Activated T-helper 17 cell treated with anti-CD3 and anti-CD28 coated beads, Interleukin-2, amount 50 U/mL, for 72 hours (primary cell): ENCODE results near the gene CREB3L2. TPM values are rescaled to one million over a fixed set of nuclear protein-coding genes. Genes with fewer than 3 reads are reported as not detected.
"Not testable (repeated sequence)": the region's sequence is repeated elsewhere in the genome, so short reads cannot be mapped to it uniquely, and the experiment has no call there.

Source experiments
- ATAC-seq: fragments of 150-1000 bp; cut with Tn5 transposase; replicated peaks from 2 replicates; pipeline ENCODE4 v1.10.0; 2021; ENCODE audit warnings: mild to moderate bottlenecking, moderate library complexity
- H3K27ac Mint-ChIP-seq: one replicate; pipeline ENCODE4 v1.8.0; 2022; ENCODE audit warnings: mixed read lengths
- H3K27me3 Mint-ChIP-seq: one replicate; pipeline ENCODE4 v1.8.0; 2022; ENCODE audit warnings: mixed read lengths
- H3K36me3 Mint-ChIP-seq: one replicate; pipeline ENCODE4 v1.8.0; 2022; ENCODE audit warnings: low read depth, mild to moderate bottlenecking, mixed read lengths
- H3K4me1 Mint-ChIP-seq: one replicate; pipeline ENCODE4 v1.8.0; 2022; ENCODE audit warnings: mixed read lengths
- H3K4me3 Mint-ChIP-seq: one replicate; pipeline ENCODE4 v1.8.0; 2022; ENCODE audit warnings: mild to moderate bottlenecking, mixed read lengths
- H3K9me3 Mint-ChIP-seq: one replicate; pipeline ENCODE4 v1.8.0; 2022; ENCODE audit warnings: mixed read lengths
- total RNA-seq, 2 donors: library from RNA; stranded (reverse); gene quantifications; one replicate each; pipeline ENCODE4 v1.2.3, GENCODE V29; 2022

CREB3L2 gene
- total RNA-seq, 2 donors from 2014 or later: 26.0 to 38.4 TPM

DNA sequence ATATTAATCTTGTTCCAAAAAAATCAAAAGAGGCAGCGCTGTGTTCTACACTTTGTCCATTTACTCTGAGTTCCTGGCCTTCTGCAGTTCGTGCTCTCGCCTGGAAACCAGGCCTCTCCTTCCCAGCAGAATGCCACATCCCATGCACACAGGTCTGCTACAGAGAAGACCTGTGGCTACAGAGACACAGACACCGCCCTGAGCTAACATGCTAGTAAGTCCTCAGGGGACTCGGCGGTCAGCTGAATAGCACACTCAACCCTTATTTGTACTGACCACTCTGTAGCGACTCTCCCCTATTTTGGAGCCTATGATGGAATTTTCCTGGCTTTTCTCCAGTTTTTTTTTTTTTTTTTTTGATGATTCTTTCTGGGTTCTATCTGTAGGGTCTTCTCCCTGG lies 12.8 kb downstream of the CREB3L2 start:
- no peaks in the 10 kb centered on the region for H3K27me3 Mint-ChIP-seq
- H3K4me3 Mint-ChIP-seq: no peak overlapping the region
- H3K9me3 Mint-ChIP-seq: no peaks in the 10 kb centered on the region
- H3K4me1 Mint-ChIP-seq: peaks cover 17% of the 10 kb centered on the region
- no peak overlapping the region for H3K27ac Mint-ChIP-seq
- H3K36me3 Mint-ChIP-seq: peaks cover 9% of the 10 kb centered on the region
- ATAC-seq: no peak

DNA sequence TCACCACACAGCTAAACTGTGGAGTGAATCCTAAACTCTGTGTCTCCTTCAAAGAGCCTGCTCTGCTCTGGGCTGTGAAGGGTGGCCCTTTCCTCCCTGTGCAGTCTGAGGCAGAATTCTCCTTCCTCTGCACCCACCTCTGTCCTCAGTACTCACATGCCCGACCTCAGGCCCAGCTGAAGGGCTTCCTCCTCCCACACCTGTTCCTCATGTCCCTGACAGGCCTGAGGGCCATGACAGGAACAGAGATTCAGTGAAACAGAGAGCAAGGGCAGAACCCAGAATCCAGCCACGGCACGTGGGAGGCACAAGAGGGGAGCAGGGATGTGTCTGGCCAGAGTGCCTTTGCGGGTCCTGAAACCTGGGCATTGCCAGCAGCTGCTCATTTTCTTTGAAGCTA lies 13.9 kb downstream of the CREB3L2 start:
- Mint-ChIP-seq H3K9me3 (no peaks in the 10 kb centered on the region), H3K4me1 (peaks cover 6% of the 10 kb centered on the region), H3K27me3 (no peaks in the 10 kb centered on the region), H3K4me3 (no peak overlapping the region), H3K36me3 (peaks cover 19% of the 10 kb centered on the region), H3K27ac (no peak overlapping the region)
- peak; percentile 55 for ATAC-seq

DNA sequence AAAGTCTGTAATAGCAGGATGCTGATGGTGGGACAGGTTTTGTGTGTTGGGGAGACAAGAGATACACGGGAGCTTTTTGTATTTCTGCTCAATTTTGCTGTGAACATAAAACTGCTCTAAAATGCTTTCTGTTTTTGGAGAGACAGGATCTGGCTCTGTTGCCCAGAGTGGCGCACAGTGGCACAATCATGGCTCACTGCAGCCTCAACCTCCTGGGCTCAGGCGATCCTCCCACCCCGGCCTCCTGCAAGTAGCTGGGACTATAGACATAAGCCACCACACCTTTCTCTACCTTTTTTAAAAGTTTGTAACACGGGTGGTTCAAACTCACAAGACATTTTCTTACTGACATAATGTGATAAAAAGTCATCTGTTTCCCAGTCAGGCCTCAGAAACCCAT lies 14.3 kb downstream of the CREB3L2 start:
- no peak overlapping the region for H3K27ac Mint-ChIP-seq
- peaks cover 23% of the 10 kb centered on the region for H3K36me3 Mint-ChIP-seq
- peaks cover 3% of the 10 kb centered on the region for H3K9me3 Mint-ChIP-seq
- no peak for ATAC-seq
- H3K27me3 Mint-ChIP-seq: no peaks in the 10 kb centered on the region
- H3K4me1 Mint-ChIP-seq: peaks cover 5% of the 10 kb centered on the region
- no peak overlapping the region for H3K4me3 Mint-ChIP-seq

DNA sequence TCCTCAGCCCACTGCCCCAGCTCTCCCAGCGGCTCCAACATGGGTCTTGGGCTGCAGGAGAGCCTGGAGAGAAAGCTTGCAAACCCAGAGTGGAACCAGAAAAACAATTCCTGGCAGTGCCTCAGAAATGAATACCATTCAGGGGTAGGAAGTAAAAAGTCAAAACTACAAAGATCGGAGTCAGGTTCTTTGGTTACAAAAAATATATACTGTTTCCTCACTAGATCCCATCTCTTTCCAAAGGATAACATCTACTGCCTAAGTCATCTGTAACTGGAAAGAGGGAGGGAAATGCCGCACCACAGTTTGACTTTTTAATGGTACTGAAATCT lies 14.9 kb downstream of the CREB3L2 start:
- ATAC-seq: no peak
- Mint-ChIP-seq H3K27ac (no peak overlapping the region), H3K4me3 (no peak overlapping the region), H3K9me3 (peaks cover 5% of the 10 kb centered on the region), H3K4me1 (peaks cover 5% of the 10 kb centered on the region), H3K27me3 (no peaks in the 10 kb centered on the region), H3K36me3 (peaks cover 26% of the 10 kb centered on the region)

DNA sequence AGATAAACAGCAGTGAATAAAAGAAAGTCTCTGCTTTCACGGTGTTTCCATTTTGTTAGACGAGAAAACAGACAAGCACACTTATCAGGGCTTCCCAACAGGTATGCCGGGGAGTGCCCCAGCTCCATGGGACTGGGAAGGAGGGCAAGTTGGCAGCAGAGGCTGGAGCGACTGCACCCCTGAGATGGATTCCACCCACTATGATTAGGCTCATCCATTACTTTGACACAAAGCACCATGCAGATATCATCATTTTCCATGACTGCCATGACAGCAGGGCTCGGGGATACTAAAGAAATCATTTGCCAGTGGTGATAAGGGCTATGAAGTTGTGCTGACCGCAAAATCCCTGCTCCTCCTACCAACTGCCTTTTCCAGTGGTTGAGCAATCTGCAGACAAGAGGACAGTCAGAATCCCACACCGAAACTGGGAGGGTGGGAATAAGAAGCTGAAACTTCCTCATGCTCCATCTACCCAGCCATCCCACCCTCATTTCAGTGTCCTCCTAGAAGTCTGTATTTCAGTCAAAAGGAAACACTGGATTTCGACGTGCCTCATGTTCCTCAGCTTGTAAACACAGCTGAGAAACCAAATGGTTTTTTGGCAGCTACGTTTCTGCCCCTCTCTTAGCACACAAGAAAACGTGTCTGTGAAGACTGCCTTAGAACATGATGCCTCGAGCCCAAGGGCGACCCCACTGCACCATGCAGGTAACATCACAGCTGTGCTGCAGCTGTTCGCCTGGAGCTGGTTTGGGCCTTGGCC lies 15.5 kb downstream of the CREB3L2 start:
- H3K4me3 Mint-ChIP-seq: no peak overlapping the region
- peaks cover 6% of the 10 kb centered on the region for H3K4me1 Mint-ChIP-seq
- H3K9me3 Mint-ChIP-seq: peaks cover 5% of the 10 kb centered on the region
- no peak overlapping the region for H3K27ac Mint-ChIP-seq
- peaks cover 26% of the 10 kb centered on the region for H3K36me3 Mint-ChIP-seq
- no peak for ATAC-seq
- H3K27me3 Mint-ChIP-seq: no peaks in the 10 kb centered on the region

DNA sequence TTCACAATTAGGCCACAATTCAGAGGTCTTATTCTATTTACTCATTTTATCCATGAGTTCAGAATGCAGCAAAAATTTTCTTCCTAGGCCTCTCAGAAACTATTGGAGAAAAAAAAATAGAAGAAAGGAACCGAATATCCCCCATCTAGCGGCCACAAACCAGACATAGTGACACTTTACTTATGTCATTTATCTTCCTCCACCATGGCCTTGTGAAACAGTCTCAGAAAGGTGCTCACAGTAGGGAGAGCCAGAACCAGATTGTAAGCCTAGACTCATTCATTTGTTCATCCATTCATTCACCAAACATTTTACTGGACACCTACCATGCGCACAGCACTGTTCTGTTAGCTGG lies 16.0 kb downstream of the CREB3L2 start:
- peaks cover 26% of the 10 kb centered on the region for H3K36me3 Mint-ChIP-seq
- no peak overlapping the region for H3K4me3 Mint-ChIP-seq
- no peaks in the 10 kb centered on the region for H3K27me3 Mint-ChIP-seq
- H3K9me3 Mint-ChIP-seq: peaks cover 5% of the 10 kb centered on the region
- no peak for ATAC-seq
- no peak overlapping the region for H3K27ac Mint-ChIP-seq
- peaks cover 12% of the 10 kb centered on the region for H3K4me1 Mint-ChIP-seq

DNA sequence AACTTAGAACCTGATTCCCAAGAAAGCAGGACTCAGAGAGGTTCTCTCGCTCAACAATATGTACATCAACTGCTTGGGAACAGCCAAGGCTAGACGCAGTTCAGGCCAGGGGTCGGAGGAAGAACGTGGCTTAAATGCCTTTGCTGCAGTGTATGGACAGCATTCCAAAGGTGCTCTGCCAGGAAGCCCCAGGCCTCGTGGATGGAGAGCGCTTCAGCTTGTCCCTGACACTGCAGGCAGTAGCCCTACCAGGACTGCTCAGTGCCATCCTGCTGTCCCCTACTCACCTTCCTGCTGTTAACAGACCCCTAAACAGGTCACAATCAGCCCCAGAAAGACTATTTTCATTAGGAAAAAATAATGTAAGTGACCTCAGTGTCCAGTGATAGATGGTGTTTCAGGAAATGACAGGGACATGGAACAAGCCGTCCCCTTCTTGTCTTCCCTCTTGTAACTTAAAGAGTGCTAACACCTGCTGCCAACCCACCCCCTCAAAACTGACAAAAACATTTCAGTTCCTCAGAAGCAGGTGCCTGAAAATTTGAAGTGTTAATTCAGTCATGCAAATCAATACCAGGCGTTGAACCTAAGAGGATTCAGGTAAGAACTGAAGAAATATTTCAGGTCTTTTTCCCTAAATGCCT lies 16.5 kb downstream of the CREB3L2 start:
- ATAC-seq: no peak

DNA sequence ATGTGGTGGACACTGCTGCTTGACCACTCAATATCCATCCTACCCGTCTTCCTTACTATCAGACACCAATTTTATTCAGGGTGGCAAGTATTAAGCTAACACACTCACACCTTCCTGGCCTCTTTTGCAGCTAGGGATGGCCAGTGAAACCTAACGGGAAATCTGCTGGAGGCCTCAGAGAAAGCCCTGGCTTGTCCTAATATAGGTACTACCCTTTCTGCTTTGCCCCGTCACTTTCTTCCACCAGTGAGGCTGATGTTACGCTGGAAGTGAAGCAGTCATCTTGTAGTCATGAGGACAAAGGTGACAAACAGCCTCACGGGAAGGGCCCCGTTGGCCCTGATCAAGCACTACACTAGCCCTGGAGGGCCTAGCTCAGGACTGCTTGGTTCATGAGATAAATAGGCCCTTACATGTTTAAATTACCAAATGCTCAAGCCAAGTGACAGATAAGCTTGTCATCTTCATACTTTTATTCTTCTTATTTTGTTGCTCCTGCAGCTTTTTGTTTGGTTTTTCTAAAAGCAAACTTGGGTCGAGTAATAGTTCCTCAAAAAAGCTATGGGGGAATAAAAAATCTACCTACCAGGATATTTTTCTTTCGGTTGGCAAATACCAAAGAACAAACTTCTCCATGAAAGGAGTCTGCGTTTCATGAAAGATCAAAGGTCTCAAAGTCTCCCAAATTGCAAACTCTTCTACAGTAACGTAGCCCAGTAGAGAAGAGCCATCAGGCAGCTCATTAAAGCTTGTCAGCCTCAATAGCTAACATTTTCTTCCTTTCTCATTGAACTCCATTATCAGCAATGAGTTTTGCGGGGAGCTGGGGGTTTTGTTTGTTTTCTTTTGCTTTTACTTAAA lies 17.5 kb downstream of the CREB3L2 start:
- Mint-ChIP-seq H3K4me1 (peaks cover 14% of the 10 kb centered on the region), H3K27me3 (no peaks in the 10 kb centered on the region), H3K27ac (no peak overlapping the region), H3K4me3 (no peak overlapping the region), H3K36me3 (peaks cover 26% of the 10 kb centered on the region), H3K9me3 (peaks cover 5% of the 10 kb centered on the region)
- no peak for ATAC-seq

More for the DNA sequence above, 16.5 kb downstream of the CREB3L2 start:
- H3K9me3 Mint-ChIP-seq: peaks cover 5% of the 10 kb centered on the region
- H3K27me3 Mint-ChIP-seq: no peaks in the 10 kb centered on the region
- no peak overlapping the region for H3K4me3 Mint-ChIP-seq
- peaks cover 26% of the 10 kb centered on the region for H3K36me3 Mint-ChIP-seq
- peaks cover 14% of the 10 kb centered on the region for H3K4me1 Mint-ChIP-seq
- no peak overlapping the region for H3K27ac Mint-ChIP-seq

DNA sequence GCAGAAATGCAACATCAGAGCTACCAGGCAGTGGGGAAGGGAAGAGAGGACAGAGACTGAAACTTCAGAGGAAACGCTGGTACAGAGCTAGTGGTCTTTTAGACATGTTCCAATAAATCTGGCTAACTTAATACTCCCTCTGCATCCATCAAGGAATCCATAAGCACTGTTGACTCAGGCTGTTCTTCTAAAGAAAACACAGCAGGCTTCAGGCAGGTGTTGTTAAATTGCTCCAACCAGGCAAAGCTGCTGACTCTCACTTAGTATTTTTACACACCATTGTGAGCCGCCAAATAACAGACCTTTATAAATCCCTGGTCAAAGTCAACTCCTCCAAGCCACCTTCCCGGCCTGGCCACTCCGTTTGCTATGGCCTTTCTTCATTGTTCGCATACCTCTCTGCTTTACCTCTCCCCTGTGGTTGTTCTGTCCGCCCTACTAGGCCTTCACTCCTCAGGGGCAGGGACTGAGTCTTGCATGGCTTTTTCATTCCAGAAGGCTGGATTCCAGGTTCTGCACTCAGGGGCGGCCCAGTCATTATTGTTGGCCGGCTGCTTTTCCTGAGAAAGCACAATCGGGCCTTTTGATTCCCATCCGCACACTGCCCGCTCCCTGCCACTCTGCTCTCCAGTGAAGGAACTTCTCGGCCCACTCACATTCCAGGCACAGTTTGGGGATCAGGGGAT lies 18.4 kb downstream of the CREB3L2 start:
- Mint-ChIP-seq H3K4me3 (no peak overlapping the region), H3K36me3 (peaks cover 26% of the 10 kb centered on the region), H3K27me3 (no peaks in the 10 kb centered on the region), H3K9me3 (peaks cover 5% of the 10 kb centered on the region), H3K27ac (no peak overlapping the region), H3K4me1 (peaks cover 14% of the 10 kb centered on the region)
- ATAC-seq: no peak

DNA sequence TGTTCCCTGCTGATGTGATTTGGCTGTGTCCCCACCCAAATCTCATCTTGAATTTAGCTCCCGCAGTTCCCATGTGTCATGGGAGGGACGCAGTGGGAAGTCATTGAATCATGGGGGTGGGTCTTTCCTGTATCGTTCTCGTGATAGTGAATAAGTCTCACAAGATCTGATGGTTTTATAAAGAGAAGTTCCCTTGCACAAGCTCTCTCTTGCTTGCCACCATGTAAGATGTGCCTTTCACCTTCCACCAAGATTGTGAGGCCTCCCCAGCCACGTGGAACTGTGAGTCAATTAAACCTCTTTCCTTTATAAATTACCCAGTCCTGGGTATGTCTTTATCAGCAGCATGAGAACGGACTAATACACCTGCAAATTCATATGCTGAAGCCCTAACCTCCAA lies 19.5 kb downstream of the CREB3L2 start:
- Mint-ChIP-seq H3K4me1 (peaks cover 14% of the 10 kb centered on the region), H3K36me3 (peaks cover 26% of the 10 kb centered on the region)
- H3K27me3 Mint-ChIP-seq, H3K4me3 Mint-ChIP-seq, H3K9me3 Mint-ChIP-seq, ATAC-seq, H3K27ac Mint-ChIP-seq: not testable (repeated sequence)

DNA sequence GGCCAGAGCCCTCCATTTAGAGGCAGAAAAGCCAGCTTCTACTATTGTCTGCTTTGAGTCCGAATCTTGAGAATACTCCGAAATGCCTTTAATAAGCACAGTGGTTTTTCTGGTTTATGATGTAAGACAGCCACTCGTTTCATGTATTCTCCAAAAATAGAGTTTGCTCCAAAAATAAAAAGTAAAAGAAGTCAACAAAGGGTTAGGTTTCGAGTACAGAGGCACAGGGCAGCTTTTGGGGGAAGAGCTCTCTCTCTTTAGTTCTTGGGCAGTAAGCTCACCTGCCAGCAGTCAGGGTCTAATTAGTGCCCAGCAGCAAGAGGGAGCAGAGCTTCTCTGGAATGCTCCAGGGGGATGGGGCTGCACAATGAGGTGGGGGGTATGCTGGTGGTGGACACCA lies 20.2 kb downstream of the CREB3L2 start:
- H3K27me3 Mint-ChIP-seq: no peaks in the 10 kb centered on the region
- H3K36me3 Mint-ChIP-seq: peaks cover 26% of the 10 kb centered on the region
- H3K4me3 Mint-ChIP-seq: no peak overlapping the region
- ATAC-seq: no peak
- H3K9me3 Mint-ChIP-seq: peaks cover 5% of the 10 kb centered on the region
- H3K27ac Mint-ChIP-seq: no peak overlapping the region
- H3K4me1 Mint-ChIP-seq: peaks cover 14% of the 10 kb centered on the region

DNA sequence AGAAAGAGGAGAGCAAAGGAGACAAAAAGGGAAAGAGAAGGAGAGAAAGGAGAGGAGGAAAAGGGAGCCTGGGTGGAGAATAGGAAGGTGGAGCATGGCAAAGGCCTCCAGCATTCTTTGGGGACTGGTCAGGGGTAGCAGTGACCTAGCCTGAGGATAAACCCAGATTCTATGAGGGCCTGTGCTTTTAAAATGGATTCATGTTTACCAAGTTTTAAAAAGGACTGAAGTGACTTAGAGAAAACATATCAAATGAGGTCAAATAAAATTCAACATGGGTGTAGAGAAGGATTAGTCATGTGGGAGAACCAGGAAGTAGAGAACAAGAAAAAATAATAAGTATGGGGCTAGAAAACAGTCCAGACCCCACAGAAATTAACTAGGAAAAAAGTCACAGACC lies 20.7 kb downstream of the CREB3L2 start:
- no peak overlapping the region for H3K4me3 Mint-ChIP-seq
- H3K4me1 Mint-ChIP-seq: peaks cover 19% of the 10 kb centered on the region
- peaks cover 5% of the 10 kb centered on the region for H3K9me3 Mint-ChIP-seq
- no peak for ATAC-seq
- peaks cover 26% of the 10 kb centered on the region for H3K36me3 Mint-ChIP-seq
- peak overlapping the region; percentile 8 for H3K27ac Mint-ChIP-seq
- no peaks in the 10 kb centered on the region for H3K27me3 Mint-ChIP-seq

DNA sequence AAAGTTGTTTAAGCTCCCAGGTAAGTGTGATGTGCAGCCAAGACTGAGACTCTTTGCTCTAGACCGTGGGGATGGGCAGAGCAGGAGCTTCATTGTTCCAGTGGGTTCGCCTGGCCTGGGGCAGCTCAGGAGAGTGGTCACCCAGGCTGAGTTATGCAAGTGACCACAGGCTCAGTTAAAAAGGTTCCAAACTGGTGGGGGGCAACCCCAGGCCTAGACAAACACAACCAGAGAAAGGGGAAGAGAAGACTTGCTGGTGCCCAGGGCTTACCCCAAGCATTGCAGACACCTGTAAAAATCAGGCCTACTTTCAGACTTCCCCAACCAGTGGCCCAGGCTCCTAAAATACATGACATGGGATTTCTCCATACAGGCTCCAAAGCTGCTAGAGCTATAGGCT lies 21.6 kb downstream of the CREB3L2 start:
- Mint-ChIP-seq H3K4me1 (peaks cover 21% of the 10 kb centered on the region), H3K9me3 (peaks cover 5% of the 10 kb centered on the region), H3K4me3 (no peak overlapping the region), H3K27ac (peak overlapping the region; percentile 29), H3K27me3 (no peaks in the 10 kb centered on the region), H3K36me3 (peaks cover 26% of the 10 kb centered on the region)
- no peak for ATAC-seq

DNA sequence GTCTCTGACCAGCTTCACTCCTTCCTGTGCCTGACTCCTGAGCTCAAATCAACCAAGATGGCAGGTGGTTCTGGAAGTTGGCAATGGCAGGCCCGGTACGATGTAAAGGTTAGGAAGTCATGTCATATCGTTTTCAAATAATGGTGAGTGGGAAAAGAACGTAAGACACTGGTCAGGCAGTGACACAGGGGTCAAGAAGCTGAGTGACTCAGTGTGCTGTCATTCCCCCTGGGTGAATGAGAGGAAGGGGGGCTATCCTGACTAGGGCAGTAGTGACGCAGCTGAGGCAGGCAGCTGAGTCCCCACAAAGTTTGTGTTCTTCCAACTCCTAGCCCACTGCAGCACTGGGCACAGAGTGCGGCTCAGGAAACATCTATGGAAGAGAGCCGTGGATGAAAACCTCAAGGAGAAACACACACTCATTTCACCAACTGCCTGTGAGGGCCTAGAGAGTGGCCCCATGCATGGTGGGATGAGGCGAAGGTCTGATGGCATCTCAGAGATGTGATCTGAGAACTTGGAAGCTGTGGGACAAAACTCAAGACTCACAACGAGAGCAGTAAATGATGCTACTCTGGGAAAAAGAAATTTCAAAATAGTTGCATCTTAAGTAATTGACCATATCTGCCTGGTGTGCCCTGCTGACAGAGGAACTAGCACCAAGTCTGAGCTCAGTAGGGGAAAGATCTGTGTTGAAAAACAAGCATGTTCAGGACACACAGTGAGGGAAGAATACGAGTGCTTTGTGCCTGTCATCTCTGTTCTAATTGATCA lies 23.2 kb downstream of the CREB3L2 start:
- H3K4me3 Mint-ChIP-seq: no peak overlapping the region
- ATAC-seq: no peak
- peaks cover 5% of the 10 kb centered on the region for H3K9me3 Mint-ChIP-seq
- H3K27ac Mint-ChIP-seq: no peak overlapping the region
- peaks cover 33% of the 10 kb centered on the region for H3K4me1 Mint-ChIP-seq
- H3K27me3 Mint-ChIP-seq: no peaks in the 10 kb centered on the region
- H3K36me3 Mint-ChIP-seq: peaks cover 24% of the 10 kb centered on the region
